ENCODE measurements around the gene TRIP10. TPM values are rescaled to one million over a fixed set of nuclear protein-coding genes. Genes with fewer than 3 reads are reported as not detected.

Gene TRIP10
- polyA plus RNA-seq, 3 donors: 1.5 to 2.4 (median 1.9) TPM

GRCh38 chr19:6730941-6731670 is 8.4 kb upstream of the TRIP10 start:
- no peaks in the 10 kb centered on the region for H3K9me3 ChIP-seq (replicated peaks in 1 of 2; ENCODE audit: control insufficient read depth in 1 of 2, insufficient read depth in 1 of 2, low read length in 2 of 2)
- peaks cover 7% of the 10 kb centered on the region for H4K20me1 ChIP-seq (ENCODE audit: insufficient read depth, low read length)
- no peak overlapping the region for H3K27ac ChIP-seq (ENCODE audit: low read depth in 1 of 2, low read length in 2 of 2)
- TF ChIP-seq, protein P1, sequence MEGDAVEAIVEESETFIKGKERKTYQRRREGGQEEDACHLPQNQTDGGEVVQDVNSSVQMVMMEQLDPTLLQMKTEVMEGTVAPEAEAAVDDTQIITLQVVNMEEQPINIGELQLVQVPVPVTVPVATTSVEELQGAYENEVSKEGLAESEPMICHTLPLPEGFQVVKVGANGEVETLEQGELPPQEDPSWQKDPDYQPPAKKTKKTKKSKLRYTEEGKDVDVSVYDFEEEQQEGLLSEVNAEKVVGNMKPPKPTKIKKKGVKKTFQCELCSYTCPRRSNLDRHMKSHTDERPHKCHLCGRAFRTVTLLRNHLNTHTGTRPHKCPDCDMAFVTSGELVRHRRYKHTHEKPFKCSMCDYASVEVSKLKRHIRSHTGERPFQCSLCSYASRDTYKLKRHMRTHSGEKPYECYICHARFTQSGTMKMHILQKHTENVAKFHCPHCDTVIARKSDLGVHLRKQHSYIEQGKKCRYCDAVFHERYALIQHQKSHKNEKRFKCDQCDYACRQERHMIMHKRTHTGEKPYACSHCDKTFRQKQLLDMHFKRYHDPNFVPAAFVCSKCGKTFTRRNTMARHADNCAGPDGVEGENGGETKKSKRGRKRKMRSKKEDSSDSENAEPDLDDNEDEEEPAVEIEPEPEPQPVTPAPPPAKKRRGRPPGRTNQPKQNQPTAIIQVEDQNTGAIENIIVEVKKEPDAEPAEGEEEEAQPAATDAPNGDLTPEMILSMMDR (IDR thresholded peaks at IDR 0.05): no peak
- Mint-ChIP-seq H3K27me3 (ENCODE audit: low read depth in 3 of 3) (peaks cover 0 to 3% (median 0%) of the 10 kb centered on the region in 3 donors), H3K4me3 (no peak overlapping the region), H3K9me3 (peaks cover 0 to 3% (median 0%) of the 10 kb centered on the region in 7 donors), H3K36me3 (peaks cover 37 to 59% of the 10 kb centered on the region in 2 donors), H3K27ac (no peak overlapping the region), H3K4me1 (peaks cover 32% of the 10 kb centered on the region)
- H3K4me1 ChIP-seq (ENCODE audit: control insufficient read depth in 1 of 2, insufficient read depth in 2 of 2, low read length in 2 of 2): peaks cover 35 to 41% of the 10 kb centered on the region in 2 donors
- 93% methylated on average over 22 of the region's 30 CpGs for WGBS (ENCODE audit: insufficient coverage)
- intact Hi-C loops (cut with micrococcal nuclease): no loop called here
- peaks cover 29 to 45% of the 10 kb centered on the region in 2 donors for H3K36me3 ChIP-seq (replicated peaks in 1 of 2; ENCODE audit: control insufficient read depth in 1 of 2, insufficient read depth in 2 of 2, low read length in 2 of 2)
- H3K27me3 ChIP-seq (ENCODE audit: control insufficient read depth in 2 of 2, insufficient read depth in 2 of 2, low read length in 2 of 2): no peaks in the 10 kb centered on the region
- H3K79me2 ChIP-seq (ENCODE audit: insufficient read depth, low read length): peaks cover 4% of the 10 kb centered on the region
- no peak overlapping the region for H3K4me3 ChIP-seq (replicated peaks in 1 of 3; ENCODE audit: low read depth in 2 of 3, low read length in 3 of 3)
- DNase-seq: no peak
- no peak overlapping the region for H2AFZ ChIP-seq (ENCODE audit: insufficient read depth, low read depth, low read length, poor library complexity, severe bottlenecking)
- no peak overlapping the region for H3K9ac ChIP-seq (ENCODE audit: insufficient read depth, low read length, poor library complexity, severe bottlenecking)
- no peak overlapping the region for H3K4me2 ChIP-seq (replicated peaks; ENCODE audit: extremely low read depth, low read length, poor library complexity, severe bottlenecking)

GRCh38 chr19:6731822-6732221 is 7.7 kb upstream of the TRIP10 start:
- TF ChIP-seq, protein P1 (IDR thresholded peaks at IDR 0.05): no peak
- no peak overlapping the region for H3K4me3 ChIP-seq (replicated peaks in 1 of 3; ENCODE audit: low read depth in 2 of 3, low read length in 3 of 3)
- peaks cover 42 to 49% of the 10 kb centered on the region in 2 donors for H3K4me1 ChIP-seq (ENCODE audit: control insufficient read depth in 1 of 2, insufficient read depth in 2 of 2, low read length in 2 of 2)
- H3K9ac ChIP-seq (ENCODE audit: insufficient read depth, low read length, poor library complexity, severe bottlenecking): no peak overlapping the region
- H4K20me1 ChIP-seq (ENCODE audit: insufficient read depth, low read length): peaks cover 11% of the 10 kb centered on the region
- H3K9me3 ChIP-seq (replicated peaks in 1 of 2; ENCODE audit: control insufficient read depth in 1 of 2, insufficient read depth in 1 of 2, low read length in 2 of 2): no peaks in the 10 kb centered on the region
- H3K4me2 ChIP-seq (replicated peaks; ENCODE audit: extremely low read depth, low read length, poor library complexity, severe bottlenecking): no peak overlapping the region
- no peaks in the 10 kb centered on the region for H3K27me3 ChIP-seq (ENCODE audit: control insufficient read depth in 2 of 2, insufficient read depth in 2 of 2, low read length in 2 of 2)
- Mint-ChIP-seq H3K27me3 (ENCODE audit: low read depth in 3 of 3) (peaks cover 0 to 2% (median 0%) of the 10 kb centered on the region in 3 donors), H3K36me3 (peaks cover 37 to 59% of the 10 kb centered on the region in 2 donors), H3K9me3 (peaks cover 0 to 3% (median 0%) of the 10 kb centered on the region in 7 donors), H3K27ac (no peak overlapping the region), H3K4me1 (peaks cover 39% of the 10 kb centered on the region), H3K4me3 (no peak overlapping the region)
- H3K27ac ChIP-seq (ENCODE audit: low read depth in 1 of 2, low read length in 2 of 2): no peak overlapping the region
- peaks cover 10% of the 10 kb centered on the region for H3K79me2 ChIP-seq (ENCODE audit: insufficient read depth, low read length)
- H2AFZ ChIP-seq (ENCODE audit: insufficient read depth, low read depth, low read length, poor library complexity, severe bottlenecking): no peak overlapping the region
- WGBS (ENCODE audit: insufficient coverage): 96% methylated on average over 18 of the region's 22 CpGs
- DNase-seq: no peak
- H3K36me3 ChIP-seq (replicated peaks in 1 of 2; ENCODE audit: control insufficient read depth in 1 of 2, insufficient read depth in 2 of 2, low read length in 2 of 2): peaks cover 29 to 45% of the 10 kb centered on the region in 2 donors
- intact Hi-C loops (cut with micrococcal nuclease): no loop called here
